ENCODE measurements around the gene PRDM15. TPM values are rescaled to one million over a fixed set of nuclear protein-coding genes. Genes with fewer than 3 reads are reported as not detected.

Gene PRDM15
- total and polyA plus RNA-seq, 4 donors = 1.2 to 5.7 (median 2.1) TPM

DNA sequence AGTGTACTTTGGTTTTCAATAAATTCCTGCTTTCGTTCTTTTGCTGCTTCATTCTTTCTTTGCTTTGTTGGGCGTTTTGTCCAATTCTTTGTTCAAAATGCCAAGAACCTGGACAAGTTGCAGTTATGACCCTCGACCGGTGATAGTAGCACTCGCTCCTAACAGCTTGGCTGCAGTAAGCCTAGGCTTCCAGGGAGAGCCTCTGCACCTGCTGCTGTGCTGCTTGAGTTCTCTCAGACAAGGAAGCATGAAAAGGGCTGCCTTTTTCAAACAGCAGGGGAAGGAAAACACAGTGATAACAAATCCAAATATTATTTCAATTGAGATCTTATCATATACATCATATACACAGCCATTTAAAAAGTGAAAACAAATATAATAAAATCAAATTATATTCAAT lies 99.5 kb downstream of the PRDM15 start:
- Histone ChIP-seq H3K36me3 (ENCODE audit: control insufficient read depth in 4 of 4, insufficient read depth in 3 of 4, low read depth in 1 of 4, low read length in 3 of 4) (no peaks in the 10 kb centered on the region), H3K9me3 (ENCODE audit: control insufficient read depth in 4 of 4, low read length in 3 of 4) (no peaks in the 10 kb centered on the region), H3K4me1 (ENCODE audit: control insufficient read depth in 4 of 4, insufficient read depth in 4 of 4, low read length in 3 of 4) (peaks cover 0 to 7% (median 3%) of the 10 kb centered on the region in 4 donors), H3K27ac (ENCODE audit: low read depth in 1 of 2, low read length in 2 of 2) (no peak overlapping the region), H3K4me3 (ENCODE audit: low read depth in 1 of 3, low read length in 3 of 3) (no peak overlapping the region), H3K9ac (ENCODE audit: low read depth in 1 of 2, low read length in 2 of 2) (no peak overlapping the region), H3K27me3 (ENCODE audit: control insufficient read depth in 4 of 4, insufficient read depth in 4 of 4, low read length in 3 of 4) (peaks cover 0 to 9% (median 2%) of the 10 kb centered on the region in 4 donors)
- 31% methylated on average over 5 of the region's 5 CpGs for WGBS
- TF ChIP-seq HNF4A (conservative IDR thresholded peaks at IDR 0.05) (no peak), YY1 (IDR thresholded peaks at IDR 0.05) (no peak), RAD21 (IDR thresholded peaks at IDR 0.05) (no peak), JUND (IDR thresholded peaks at IDR 0.05) (no peak), EGR1 (IDR thresholded peaks at IDR 0.05; ENCODE audit: low read depth in 2 of 2) (no peak), FOXA1 (IDR thresholded peaks at IDR 0.05) (no peak), SP1 (IDR thresholded peaks at IDR 0.05) (no peak), TAF1 (conservative IDR thresholded peaks at IDR 0.05) (no peak)
- TF ChIP-seq, protein P1, sequence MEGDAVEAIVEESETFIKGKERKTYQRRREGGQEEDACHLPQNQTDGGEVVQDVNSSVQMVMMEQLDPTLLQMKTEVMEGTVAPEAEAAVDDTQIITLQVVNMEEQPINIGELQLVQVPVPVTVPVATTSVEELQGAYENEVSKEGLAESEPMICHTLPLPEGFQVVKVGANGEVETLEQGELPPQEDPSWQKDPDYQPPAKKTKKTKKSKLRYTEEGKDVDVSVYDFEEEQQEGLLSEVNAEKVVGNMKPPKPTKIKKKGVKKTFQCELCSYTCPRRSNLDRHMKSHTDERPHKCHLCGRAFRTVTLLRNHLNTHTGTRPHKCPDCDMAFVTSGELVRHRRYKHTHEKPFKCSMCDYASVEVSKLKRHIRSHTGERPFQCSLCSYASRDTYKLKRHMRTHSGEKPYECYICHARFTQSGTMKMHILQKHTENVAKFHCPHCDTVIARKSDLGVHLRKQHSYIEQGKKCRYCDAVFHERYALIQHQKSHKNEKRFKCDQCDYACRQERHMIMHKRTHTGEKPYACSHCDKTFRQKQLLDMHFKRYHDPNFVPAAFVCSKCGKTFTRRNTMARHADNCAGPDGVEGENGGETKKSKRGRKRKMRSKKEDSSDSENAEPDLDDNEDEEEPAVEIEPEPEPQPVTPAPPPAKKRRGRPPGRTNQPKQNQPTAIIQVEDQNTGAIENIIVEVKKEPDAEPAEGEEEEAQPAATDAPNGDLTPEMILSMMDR (IDR thresholded peaks at IDR 0.05; ENCODE audit: low read depth, low read length, missing input control) = no peak
- DNase-seq (ENCODE audit: low spot score) = no peak

GRCh38 chr21:41778930-41779600 lies 100.1 kb downstream of the PRDM15 start:
- no peak overlapping the region for H3K27ac ChIP-seq (ENCODE audit: low read depth in 1 of 2, low read length in 2 of 2)
- peak; percentile 32 to 39 for TF ChIP-seq HNF4A (conservative IDR thresholded peaks at IDR 0.05)
- TF ChIP-seq FOXA2 (IDR thresholded peaks at IDR 0.05) = no peak
- peak in 1 of 2 donors; percentile 15 for TF ChIP-seq RXRA (IDR thresholded peaks at IDR 0.05)
- TF ChIP-seq, protein P2, sequence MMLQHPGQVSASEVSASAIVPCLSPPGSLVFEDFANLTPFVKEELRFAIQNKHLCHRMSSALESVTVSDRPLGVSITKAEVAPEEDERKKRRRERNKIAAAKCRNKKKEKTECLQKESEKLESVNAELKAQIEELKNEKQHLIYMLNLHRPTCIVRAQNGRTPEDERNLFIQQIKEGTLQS (IDR thresholded peaks at IDR 0.05) = no peak
- TF ChIP-seq, protein P3, sequence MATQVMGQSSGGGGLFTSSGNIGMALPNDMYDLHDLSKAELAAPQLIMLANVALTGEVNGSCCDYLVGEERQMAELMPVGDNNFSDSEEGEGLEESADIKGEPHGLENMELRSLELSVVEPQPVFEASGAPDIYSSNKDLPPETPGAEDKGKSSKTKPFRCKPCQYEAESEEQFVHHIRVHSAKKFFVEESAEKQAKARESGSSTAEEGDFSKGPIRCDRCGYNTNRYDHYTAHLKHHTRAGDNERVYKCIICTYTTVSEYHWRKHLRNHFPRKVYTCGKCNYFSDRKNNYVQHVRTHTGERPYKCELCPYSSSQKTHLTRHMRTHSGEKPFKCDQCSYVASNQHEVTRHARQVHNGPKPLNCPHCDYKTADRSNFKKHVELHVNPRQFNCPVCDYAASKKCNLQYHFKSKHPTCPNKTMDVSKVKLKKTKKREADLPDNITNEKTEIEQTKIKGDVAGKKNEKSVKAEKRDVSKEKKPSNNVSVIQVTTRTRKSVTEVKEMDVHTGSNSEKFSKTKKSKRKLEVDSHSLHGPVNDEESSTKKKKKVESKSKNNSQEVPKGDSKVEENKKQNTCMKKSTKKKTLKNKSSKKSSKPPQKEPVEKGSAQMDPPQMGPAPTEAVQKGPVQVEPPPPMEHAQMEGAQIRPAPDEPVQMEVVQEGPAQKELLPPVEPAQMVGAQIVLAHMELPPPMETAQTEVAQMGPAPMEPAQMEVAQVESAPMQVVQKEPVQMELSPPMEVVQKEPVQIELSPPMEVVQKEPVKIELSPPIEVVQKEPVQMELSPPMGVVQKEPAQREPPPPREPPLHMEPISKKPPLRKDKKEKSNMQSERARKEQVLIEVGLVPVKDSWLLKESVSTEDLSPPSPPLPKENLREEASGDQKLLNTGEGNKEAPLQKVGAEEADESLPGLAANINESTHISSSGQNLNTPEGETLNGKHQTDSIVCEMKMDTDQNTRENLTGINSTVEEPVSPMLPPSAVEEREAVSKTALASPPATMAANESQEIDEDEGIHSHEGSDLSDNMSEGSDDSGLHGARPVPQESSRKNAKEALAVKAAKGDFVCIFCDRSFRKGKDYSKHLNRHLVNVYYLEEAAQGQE (IDR thresholded peaks at IDR 0.05) = peak; percentile 95
- no peak for TF ChIP-seq TAF1 (conservative IDR thresholded peaks at IDR 0.05)
- TF ChIP-seq RAD21 (IDR thresholded peaks at IDR 0.05) = peak in 1 of 2 donors; percentile 35
- no peak for TF ChIP-seq HNF4G (IDR thresholded peaks at IDR 0.05)
- TF ChIP-seq SP1 (IDR thresholded peaks at IDR 0.05) = peak; percentile 59
- TF ChIP-seq FOXA1 (IDR thresholded peaks at IDR 0.05) = no peak
- TF ChIP-seq YY1 (IDR thresholded peaks at IDR 0.05) = no peak
- TF ChIP-seq, protein P1 (IDR thresholded peaks at IDR 0.05; ENCODE audit: low read depth, low read length, missing input control) = no peak
- no peak for TF ChIP-seq JUND (IDR thresholded peaks at IDR 0.05)
- TF ChIP-seq, protein P4, sequence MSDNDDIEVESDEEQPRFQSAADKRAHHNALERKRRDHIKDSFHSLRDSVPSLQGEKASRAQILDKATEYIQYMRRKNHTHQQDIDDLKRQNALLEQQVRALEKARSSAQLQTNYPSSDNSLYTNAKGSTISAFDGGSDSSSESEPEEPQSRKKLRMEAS (IDR thresholded peaks at IDR 0.05) = no peak
- peaks cover 0 to 7% (median 3%) of the 10 kb centered on the region in 4 donors for H3K4me1 ChIP-seq (ENCODE audit: control insufficient read depth in 4 of 4, insufficient read depth in 4 of 4, low read length in 3 of 4)
- H3K9me3 ChIP-seq (ENCODE audit: control insufficient read depth in 4 of 4, low read length in 3 of 4) = no peaks in the 10 kb centered on the region
- peaks cover 0 to 7% (median 1%) of the 10 kb centered on the region in 4 donors for H3K27me3 ChIP-seq (ENCODE audit: control insufficient read depth in 4 of 4, insufficient read depth in 4 of 4, low read length in 3 of 4)
- no peak for DNase-seq (ENCODE audit: low spot score)
- no peak overlapping the region for H3K4me3 ChIP-seq (ENCODE audit: low read depth in 1 of 3, low read length in 3 of 3)
- no peak overlapping the region for H3K9ac ChIP-seq (ENCODE audit: low read depth in 1 of 2, low read length in 2 of 2)
- 16% methylated on average over 16 of the region's 16 CpGs for WGBS
- H3K36me3 ChIP-seq (ENCODE audit: control insufficient read depth in 4 of 4, insufficient read depth in 3 of 4, low read depth in 1 of 4, low read length in 3 of 4) = no peaks in the 10 kb centered on the region

All from liver (tissue), 9 donors.